GM20431 (cell line): ENCODE data around the gene SNX32.
"Not testable (repeated sequence)": the region's sequence is repeated elsewhere in the genome, so short reads cannot be mapped to it uniquely, and the experiment has no call there.

Experiments used
- in situ Hi-C: fragments of 300-500 bp; cut with MseI, MboI; formaldehyde crosslinking; loops from one replicate; pipeline ENCODE4 v1.15.0; 2020; ENCODE audit warnings: low sequenced_read_pairs; ENCODE audit not compliant: unreplicated experiment

Gene SNX32

DNA sequence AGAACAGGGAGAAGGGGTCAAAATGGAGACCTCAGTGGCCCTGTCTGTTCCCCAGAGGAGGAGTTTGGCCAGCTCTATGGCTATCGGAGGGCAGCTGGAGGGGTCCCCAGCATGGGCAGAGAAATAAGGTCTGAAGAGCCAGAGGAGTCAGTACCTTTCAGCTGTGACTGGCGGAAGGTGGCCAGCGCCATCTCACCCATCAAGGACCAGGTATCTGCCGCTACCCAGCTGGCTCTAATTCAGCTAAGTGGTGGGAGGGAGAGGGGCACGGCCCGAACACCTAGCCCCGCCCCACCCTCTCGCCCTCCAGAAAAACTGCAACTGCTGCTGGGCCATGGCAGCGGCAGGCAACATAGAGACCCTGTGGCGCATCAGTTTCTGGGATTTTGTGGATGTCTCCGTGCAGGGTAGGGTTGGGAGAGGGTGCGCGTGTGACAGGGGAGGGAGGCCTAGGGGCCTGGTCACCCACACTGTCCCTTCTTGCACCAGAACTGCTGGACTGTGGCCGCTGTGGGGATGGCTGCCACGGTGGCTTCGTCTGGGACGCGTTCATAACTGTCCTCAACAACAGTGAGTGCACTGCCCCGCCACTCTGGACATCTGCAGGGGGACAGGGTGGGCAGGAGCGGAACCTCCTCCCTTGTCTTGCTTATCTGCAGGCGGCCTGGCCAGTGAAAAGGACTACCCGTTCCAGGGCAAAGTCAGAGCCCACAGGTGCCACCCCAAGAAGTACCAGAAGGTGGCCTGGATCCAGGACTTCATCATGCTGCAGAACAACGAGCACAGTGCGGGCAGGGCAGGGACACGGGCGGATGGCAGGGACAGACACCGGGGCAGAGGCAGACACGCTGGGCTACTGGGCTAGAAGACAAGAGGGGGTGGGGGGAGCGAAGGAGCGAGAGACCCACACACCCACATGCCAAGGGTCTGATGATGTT is 48.6 kb downstream of the SNX32 start:
- in situ Hi-C loops, result loop anchor here (5.0 kb wide), 1 partner anchor 105 kb away; no protein-coding TSS in a partner anchor

GRCh38 chr11:65883058-65883761 is 49.4 kb downstream of the SNX32 start:
- in situ Hi-C loops, result loop anchor here (5.0 kb wide), 1 partner anchor 104 kb away; no protein-coding TSS in a partner anchor

GRCh38 chr11:65883786-65884715 is 50.3 kb downstream of the SNX32 start:
- in situ Hi-C loops, result loop anchor here (5.0 kb wide), 1 partner anchor 103 kb away; no protein-coding TSS in a partner anchor

DNA sequence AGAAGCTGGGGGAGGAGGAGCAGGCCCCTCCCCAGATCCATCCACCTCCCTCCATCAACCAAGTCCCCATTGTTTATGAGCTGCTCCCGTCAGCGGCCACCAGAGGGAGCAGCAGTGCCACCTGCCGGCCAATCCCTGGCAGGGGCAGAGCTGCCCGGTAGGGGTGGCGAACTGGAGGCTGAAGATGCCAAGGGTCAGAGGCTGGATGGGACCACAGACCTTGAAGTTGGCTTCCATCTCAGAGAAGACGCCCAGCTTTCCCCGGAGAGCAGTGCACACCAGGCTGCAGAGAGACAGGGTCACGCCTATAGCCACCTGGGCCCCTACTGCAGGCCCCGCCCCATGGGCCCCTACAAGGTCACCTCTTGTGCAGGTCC is 50.9 kb downstream of the SNX32 start:
- in situ Hi-C loops, result loop anchor here (5.0 kb wide), 1 partner anchor 103 kb away; no protein-coding TSS in a partner anchor

DNA sequence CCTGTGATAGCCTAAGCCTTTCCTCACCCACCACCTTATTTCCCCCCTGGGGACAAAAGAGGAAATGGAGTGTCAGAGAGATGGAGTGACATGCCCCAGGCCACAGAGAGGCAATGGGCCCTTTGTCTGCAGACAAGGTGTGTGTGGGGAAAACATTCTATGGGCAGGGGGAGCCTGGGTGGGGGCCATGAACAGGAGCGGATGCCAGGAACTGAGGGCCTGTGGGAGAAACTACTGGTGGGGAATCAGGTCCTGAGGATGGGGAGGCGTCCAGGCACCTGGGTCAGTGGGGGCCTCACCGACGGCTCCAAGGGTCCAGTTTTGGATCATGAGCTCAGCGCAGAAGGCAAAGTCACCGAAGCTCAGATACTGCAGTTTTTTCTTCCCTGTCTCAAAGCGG is 51.5 kb downstream of the SNX32 start:
- in situ Hi-C loops, result no loop called here

DNA sequence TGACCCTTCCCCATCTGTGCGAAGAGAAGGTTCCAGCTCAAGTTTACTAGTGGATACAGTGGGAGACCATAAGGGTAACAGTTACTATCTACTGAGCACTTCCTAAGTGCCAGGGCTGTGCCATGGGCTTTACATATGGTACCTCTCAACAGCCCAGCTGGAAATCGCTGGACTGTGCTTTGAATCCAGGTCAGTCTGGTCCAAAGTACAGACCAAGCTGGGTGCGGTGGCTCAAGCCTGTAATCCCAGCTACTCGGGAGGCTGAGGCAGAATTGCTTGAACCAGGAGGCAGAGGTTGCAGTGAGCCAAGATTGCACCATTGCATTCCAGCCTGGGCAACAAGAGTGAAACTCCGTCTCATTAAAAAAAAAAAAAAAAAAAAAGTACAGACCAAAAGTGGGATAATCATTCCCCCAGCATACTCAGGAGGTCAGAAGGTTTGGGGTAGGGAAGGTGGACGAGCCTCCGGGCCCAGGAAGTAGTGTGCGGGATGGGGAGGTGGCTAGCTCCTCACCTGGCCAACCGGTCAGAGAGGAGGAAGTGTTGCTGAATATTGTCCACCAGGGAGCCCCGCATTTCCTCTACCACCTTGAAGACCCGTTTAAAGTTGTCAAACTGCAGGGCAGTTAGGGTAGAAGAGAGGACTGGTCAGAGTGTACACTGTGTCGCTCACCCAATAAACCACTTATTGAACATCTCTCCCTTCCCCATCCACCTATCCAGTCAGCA is 52.2 kb downstream of the SNX32 start:
- in situ Hi-C loops, result no loop called here

- in situ Hi-C loops, result no loop called here
Observed at GRCh38 chr11:65886826-65887722, 53.3 kb downstream of the SNX32 start.

DNA sequence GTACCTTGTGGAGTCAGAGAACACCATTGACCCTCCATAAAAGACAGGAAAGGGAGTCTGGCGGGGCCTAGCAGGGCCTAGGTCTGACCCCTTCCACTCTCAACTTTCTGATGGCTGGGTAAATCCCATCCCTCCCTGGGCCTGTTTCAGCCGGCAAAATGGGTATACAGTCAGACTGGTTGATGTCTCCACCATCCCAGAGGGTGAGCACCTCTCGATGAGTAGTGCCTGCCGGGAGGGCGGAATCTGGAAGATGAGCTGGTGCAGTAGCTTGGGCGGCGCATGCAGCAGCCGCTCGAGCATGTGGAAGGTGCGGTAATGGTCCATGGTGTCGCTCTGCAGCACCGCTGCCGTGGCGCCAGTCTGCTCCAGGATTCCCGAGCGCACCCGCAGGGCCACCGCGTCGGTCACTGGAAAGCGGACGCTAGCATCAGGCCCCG is 54.0 kb downstream of the SNX32 start:
- in situ Hi-C loops, result no loop called here

- in situ Hi-C loops, result no loop called here
Observed at GRCh38 chr11:65888163-65888814, 54.5 kb downstream of the SNX32 start, which contains the start of gene FIBP. Gene FIBP, minus strand, starts transcription at chr11:65888471. Its CDS starts 53 bp downstream, at chr11:65888418.

- in situ Hi-C loops, result no loop called here
Observed at GRCh38 chr11:65890324-65891218, 56.8 kb downstream of the SNX32 start, which contains the start of gene CCDC85B. Gene CCDC85B, plus strand, starts transcription at chr11:65890673. Its CDS starts 111 bp downstream, at chr11:65890784.

- in situ Hi-C loops, result no loop called here
Observed at GRCh38 chr11:65891219-65892136, 57.7 kb downstream of the SNX32 start.

DNA sequence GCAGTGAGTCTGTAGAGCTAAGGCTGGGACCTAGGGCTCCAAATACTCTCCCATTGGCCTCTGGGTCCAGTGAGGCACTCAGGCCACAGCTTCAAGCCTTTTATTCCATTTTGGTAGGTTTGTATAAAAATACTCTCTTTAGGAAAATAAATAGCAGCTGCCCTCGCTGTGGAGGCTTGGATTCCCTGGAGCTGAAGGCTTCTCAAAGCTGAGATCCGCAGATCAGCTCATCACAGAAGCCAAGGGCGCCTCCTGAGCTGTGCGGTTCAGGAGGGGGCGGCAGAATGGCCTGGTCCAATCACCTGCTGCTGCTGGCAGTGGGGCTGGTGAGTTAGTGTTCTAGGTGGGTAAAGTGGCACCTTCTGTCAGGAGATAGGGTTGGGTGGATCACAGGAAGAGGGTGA is 58.4 kb downstream of the SNX32 start:
- in situ Hi-C loops, result not testable (repeated sequence)

DNA sequence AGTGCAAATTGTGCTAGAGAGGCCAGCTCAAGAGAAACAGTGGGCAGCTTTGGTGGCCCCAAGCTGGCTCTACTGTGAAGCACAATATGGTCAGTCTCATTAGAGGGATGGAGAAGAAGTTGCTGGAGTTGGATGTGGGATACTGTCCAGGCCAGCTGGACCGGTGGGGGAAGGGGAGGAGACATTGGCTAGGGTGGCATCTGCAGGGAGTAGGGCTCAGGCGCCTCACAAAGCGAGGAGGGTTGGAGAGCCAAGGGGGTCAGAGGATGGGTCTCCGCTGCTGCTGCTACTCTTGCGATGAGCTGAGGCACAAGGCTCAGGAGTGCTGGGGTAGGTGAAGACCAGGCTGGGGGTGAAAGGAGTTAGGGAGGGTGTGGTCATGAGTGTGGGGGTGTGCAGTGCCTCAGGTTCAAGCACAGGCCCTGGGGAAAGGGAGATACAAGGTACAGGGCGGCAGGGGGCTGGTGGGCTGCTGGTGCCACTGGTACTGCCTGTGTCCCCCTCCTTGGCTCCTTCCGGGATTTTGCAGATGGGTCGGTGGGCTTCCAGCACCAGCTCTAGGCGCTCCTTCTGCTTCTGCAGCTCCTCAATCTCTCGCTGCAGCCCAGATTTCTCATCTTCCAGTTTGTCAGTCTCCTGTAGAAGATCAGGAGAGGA is 59.0 kb downstream of the SNX32 start:
- in situ Hi-C loops, result no loop called here

GRCh38 chr11:65894034-65894591 is 60.4 kb downstream of the SNX32 start:
- in situ Hi-C loops, result no loop called here

DNA sequence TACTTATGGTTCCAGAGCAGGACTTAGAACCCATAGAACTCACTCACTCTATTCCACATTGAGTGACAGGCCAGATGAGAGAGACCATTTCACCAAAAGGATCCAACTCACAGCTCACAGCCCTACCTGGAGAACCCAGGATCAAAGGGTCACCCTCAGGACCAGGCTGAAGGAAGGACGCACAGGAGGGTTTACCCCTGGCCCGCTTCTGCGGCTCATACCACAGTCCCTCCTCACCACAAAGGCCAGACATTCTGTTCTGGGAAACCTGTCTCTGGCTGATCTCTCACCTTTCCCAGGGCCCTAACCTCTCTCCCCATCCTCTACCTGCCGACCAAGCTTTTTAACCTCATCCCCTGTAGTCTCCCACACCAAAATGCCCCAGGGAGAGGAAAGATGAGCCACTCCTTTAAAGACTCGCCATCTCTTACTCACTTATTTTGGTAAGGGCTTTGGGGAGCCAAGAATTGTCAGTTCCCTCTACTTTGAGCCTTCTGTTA is 61.8 kb downstream of the SNX32 start:
- in situ Hi-C loops, result no loop called here
